ENCODE measurements around the gene DGAT2.

DGAT2 gene

GRCh38 chr11:75780888-75781287 lies 12.3 kb downstream of the DGAT2 start:
- no peak for DNase-seq (ENCODE audit: low read depth)

GRCh38 chr11:75781296-75781695 lies 12.7 kb downstream of the DGAT2 start:
- DNase-seq (ENCODE audit: low read depth), result no peak

- no peak for DNase-seq (ENCODE audit: low read depth)
These were observed 13.3 kb downstream of the DGAT2 start for GRCh38 chr11:75781831-75782230.

- DNase-seq (ENCODE audit: low read depth), result peak; percentile 18
These were observed 14.1 kb downstream of the DGAT2 start for GRCh38 chr11:75782540-75783263.

GRCh38 chr11:75783416-75784084 lies 15.0 kb downstream of the DGAT2 start:
- DNase-seq (ENCODE audit: low read depth), result no peak

- no peak for DNase-seq (ENCODE audit: low read depth)
These were observed 15.5 kb downstream of the DGAT2 start for GRCh38 chr11:75784085-75784478.

- no peak for DNase-seq (ENCODE audit: low read depth)
These were observed 15.9 kb downstream of the DGAT2 start for GRCh38 chr11:75784506-75784905.

- no peak for DNase-seq (ENCODE audit: low read depth)
These were observed 16.6 kb downstream of the DGAT2 start for GRCh38 chr11:75785187-75785586.

GRCh38 chr11:75786101-75786736 lies 17.6 kb downstream of the DGAT2 start:
- DNase-seq (ENCODE audit: low read depth), result no peak

- no peak for DNase-seq (ENCODE audit: low read depth)
These were observed 20.9 kb downstream of the DGAT2 start for GRCh38 chr11:75789521-75789920.

GRCh38 chr11:75790986-75791385 lies 22.4 kb downstream of the DGAT2 start:
- DNase-seq (ENCODE audit: low read depth), result no peak

GRCh38 chr11:75792127-75792731 lies 23.7 kb downstream of the DGAT2 start:
- no peak for DNase-seq (ENCODE audit: low read depth)

GRCh38 chr11:75792997-75793800 lies 24.6 kb downstream of the DGAT2 start:
- no peak for DNase-seq (ENCODE audit: low read depth)

- no peak for DNase-seq (ENCODE audit: low read depth)
These were observed 25.4 kb downstream of the DGAT2 start for GRCh38 chr11:75793966-75794365.

GRCh38 chr11:75795276-75796090 lies 26.9 kb downstream of the DGAT2 start:
- DNase-seq (ENCODE audit: low read depth), result peak; percentile 41

- DNase-seq (ENCODE audit: low read depth), result no peak
These were observed 27.5 kb downstream of the DGAT2 start for GRCh38 chr11:75796091-75796435.

GRCh38 chr11:75797116-75797515 lies 28.5 kb downstream of the DGAT2 start:
- DNase-seq (ENCODE audit: low read depth), result no peak

GRCh38 chr11:75797792-75798191 lies 29.2 kb downstream of the DGAT2 start:
- peak; percentile 75 for DNase-seq (ENCODE audit: low read depth)

GRCh38 chr11:75800136-75800675 lies 31.6 kb downstream of the DGAT2 start:
- DNase-seq (ENCODE audit: low read depth), result no peak

GRCh38 chr11:75800728-75801361 lies 32.3 kb downstream of the DGAT2 start:
- DNase-seq (ENCODE audit: low read depth), result no peak
